Right atrium auricular region (tissue), 2 donors: ENCODE measurements around the gene DNAAF8. TPM values are rescaled to one million over a fixed set of nuclear protein-coding genes. Genes with fewer than 3 reads are reported as not detected.

Experiments used
- DNase-seq: peaks from one replicate; pipeline ENCODE4 v3.0.0-alpha.2; 2019; ENCODE audit warnings: low spot score
- H3K27ac ChIP-seq, 2 donors: fragments of 200-600 bp; sonication (generic); 1 replicate in 1 of 2; 2 replicates in 1 of 2; pipeline ENCODE4 v1.5.1; 2016 to 2019
- H3K27me3 ChIP-seq, 2 donors: fragments of 200-600 bp; sonication (generic); one replicate each; pipeline versions ENCODE4 v1.5.1 to v1.6.0; 2017 to 2019
- H3K36me3 ChIP-seq: fragments of 200-600 bp; sonication (generic); one replicate; pipeline ENCODE4 v1.5.1; 2016
- H3K4me1 ChIP-seq, 2 donors: fragments of 200-600 bp; sonication (generic); one replicate each; pipeline versions ENCODE4 v1.5.1 to v1.6.0; 2017 to 2019
- H3K4me3 ChIP-seq, 2 donors: fragments of 200-600 bp; sonication (generic); 1 replicate in 1 of 2; 2 replicates in 1 of 2; pipeline ENCODE4 v1.5.1; 2017 to 2019; ENCODE audit warnings: mild to moderate bottlenecking in 1 of 2, moderate library complexity in 1 of 2
- H3K9me3 ChIP-seq, 2 donors: fragments of 200-600 bp; sonication (generic); one replicate each; pipeline ENCODE4 v1.5.1; 2019
- CTCF ChIP-seq, 2 donors: fragments of 200-600 bp; sonication (generic); IDR thresholded peaks; one replicate each; pipeline ENCODE4 v1.5.1; 2019; ENCODE audit warnings: antibody characterized with exemption in 2 of 2
- total RNA-seq, 2 donors: library from RNA; depleted of rRNA; stranded (reverse); fragments of >200 nt; gene quantifications; one replicate each; pipeline ENCODE4 v1.1.0, GENCODE V29; 2016

DNAAF8 gene
- total RNA-seq, 2 donors from 2014 or later, result 0.39 to 0.44 TPM

GRCh38 chr16:4687416-4687815, 46.9 kb upstream of the DNAAF8 start:
- peaks cover 0 to 5% of the 10 kb centered on the region in 2 donors for H3K4me1 ChIP-seq
- peaks cover 59% of the 10 kb centered on the region for H3K36me3 ChIP-seq
- no peak for DNase-seq
- H3K4me3 ChIP-seq, result no peak overlapping the region
- no peak overlapping the region for H3K27ac ChIP-seq
- no peaks in the 10 kb centered on the region for H3K27me3 ChIP-seq
- H3K9me3 ChIP-seq, result no peaks in the 10 kb centered on the region
- no peak for TF ChIP-seq CTCF (IDR thresholded peaks at IDR 0.05)

GRCh38 chr16:4687946-4688673, 46.2 kb upstream of the DNAAF8 start:
- TF ChIP-seq CTCF (IDR thresholded peaks at IDR 0.05), result no peak
- Histone ChIP-seq H3K36me3 (peaks cover 53% of the 10 kb centered on the region), H3K4me1 (peaks cover 0 to 12% of the 10 kb centered on the region in 2 donors), H3K9me3 (no peaks in the 10 kb centered on the region), H3K4me3 (no peak overlapping the region), H3K27ac (no peak overlapping the region), H3K27me3 (no peaks in the 10 kb centered on the region)
- no peak for DNase-seq

- TF ChIP-seq CTCF (IDR thresholded peaks at IDR 0.05), result no peak
- H3K4me1 ChIP-seq, result peaks cover 0 to 12% of the 10 kb centered on the region in 2 donors
- peaks cover 48% of the 10 kb centered on the region for H3K36me3 ChIP-seq
- DNase-seq, result no peak
- H3K27me3 ChIP-seq, result no peaks in the 10 kb centered on the region
- no peak overlapping the region for H3K4me3 ChIP-seq
- H3K27ac ChIP-seq, result no peak overlapping the region
- H3K9me3 ChIP-seq, result no peaks in the 10 kb centered on the region
These were observed 45.7 kb upstream of the DNAAF8 start for GRCh38 chr16:4688674-4689045.

GRCh38 chr16:4689091-4689671, 45.2 kb upstream of the DNAAF8 start:
- Histone ChIP-seq H3K4me1 (peaks cover 0 to 14% of the 10 kb centered on the region in 2 donors), H3K27ac (no peak overlapping the region), H3K4me3 (no peak overlapping the region), H3K36me3 (peaks cover 43% of the 10 kb centered on the region), H3K27me3 (no peaks in the 10 kb centered on the region), H3K9me3 (no peaks in the 10 kb centered on the region)
- no peak for DNase-seq
- TF ChIP-seq CTCF (IDR thresholded peaks at IDR 0.05), result no peak

- DNase-seq, result no peak
- Histone ChIP-seq H3K27ac (no peak overlapping the region), H3K27me3 (no peaks in the 10 kb centered on the region), H3K4me1 (peaks cover 0 to 23% of the 10 kb centered on the region in 2 donors), H3K9me3 (no peaks in the 10 kb centered on the region), H3K4me3 (no peak overlapping the region), H3K36me3 (peaks cover 36% of the 10 kb centered on the region)
- no peak for TF ChIP-seq CTCF (IDR thresholded peaks at IDR 0.05)
These were observed 44.3 kb upstream of the DNAAF8 start for GRCh38 chr16:4689864-4690704.
